ACHN (cell line): ENCODE data around the gene UGT1A6.

Experiments used
- DNase-seq: peaks from one replicate; pipeline ENCODE4 v3.0.0-alpha.2; 2015
- in situ Hi-C: cut with HindIII; loops from 2 replicates; pipeline ENCODE4 v1.10.0; 2017; ENCODE audit warnings: low sequenced_read_pairs, low pct_ligation_motif_present, low pct_unique_long_range_greater_than_20kb

The UGT1A6 gene

GRCh38 chr2:233807215-233807865 is 114.7 kb downstream of the UGT1A6 start:
- DNase-seq, result no peak
- in situ Hi-C loops, result no loop called here

GRCh38 chr2:233807966-233808935 is 115.6 kb downstream of the UGT1A6 start:
- no peak for DNase-seq
- in situ Hi-C loops, result no loop called here

- no peak for DNase-seq
- in situ Hi-C loops, result no loop called here
Observed at GRCh38 chr2:233810385-233810784, 117.7 kb downstream of the UGT1A6 start.

- in situ Hi-C loops, result no loop called here
- DNase-seq, result no peak
Observed at GRCh38 chr2:233811087-233811486, 118.4 kb downstream of the UGT1A6 start.

- in situ Hi-C loops, result no loop called here
- no peak for DNase-seq
Observed at GRCh38 chr2:233811732-233812131, 119.0 kb downstream of the UGT1A6 start.

GRCh38 chr2:233813236-233814055 is 120.8 kb downstream of the UGT1A6 start:
- DNase-seq, result no peak
- in situ Hi-C loops, result no loop called here

GRCh38 chr2:233814056-233814835 is 121.6 kb downstream of the UGT1A6 start:
- in situ Hi-C loops, result no loop called here
- DNase-seq, result no peak

- in situ Hi-C loops, result no loop called here
Observed at GRCh38 chr2:233815861-233816260, 123.2 kb downstream of the UGT1A6 start.

GRCh38 chr2:233816334-233816733 is 123.6 kb downstream of the UGT1A6 start:
- DNase-seq, result no peak
- in situ Hi-C loops, result no loop called here

More at GRCh38 chr2:233815861-233816260, 123.2 kb downstream of the UGT1A6 start:
- no peak for DNase-seq

- DNase-seq, result no peak
- in situ Hi-C loops, result no loop called here
Observed at GRCh38 chr2:233816771-233817170, 124.1 kb downstream of the UGT1A6 start.

GRCh38 chr2:233817361-233817911 is 124.7 kb downstream of the UGT1A6 start:
- no peak for DNase-seq
- in situ Hi-C loops, result no loop called here

- no peak for DNase-seq
- in situ Hi-C loops, result no loop called here
Observed at GRCh38 chr2:233817995-233818638, 125.4 kb downstream of the UGT1A6 start.

- in situ Hi-C loops, result no loop called here
- no peak for DNase-seq
Observed at GRCh38 chr2:233818639-233819621, 126.2 kb downstream of the UGT1A6 start.

- DNase-seq, result no peak
- in situ Hi-C loops, result no loop called here
Observed at GRCh38 chr2:233819884-233820773, 127.4 kb downstream of the UGT1A6 start.

- in situ Hi-C loops, result no loop called here
- DNase-seq, result no peak
Observed at GRCh38 chr2:233820774-233821105, 128.1 kb downstream of the UGT1A6 start.

GRCh38 chr2:233821196-233821595 is 128.5 kb downstream of the UGT1A6 start:
- in situ Hi-C loops, result no loop called here
- DNase-seq, result no peak
